ENCODE data around the gene DPYSL4. TPM values are rescaled to one million over a fixed set of nuclear protein-coding genes. Genes with fewer than 3 reads are reported as not detected.

The DPYSL4 gene
- total RNA-seq, 5 donors from 2014 or later (not counting 1 experiment from before 2014, with no cell fraction given): 0.66 to 3.9 (median 3.2) TPM

DNA sequence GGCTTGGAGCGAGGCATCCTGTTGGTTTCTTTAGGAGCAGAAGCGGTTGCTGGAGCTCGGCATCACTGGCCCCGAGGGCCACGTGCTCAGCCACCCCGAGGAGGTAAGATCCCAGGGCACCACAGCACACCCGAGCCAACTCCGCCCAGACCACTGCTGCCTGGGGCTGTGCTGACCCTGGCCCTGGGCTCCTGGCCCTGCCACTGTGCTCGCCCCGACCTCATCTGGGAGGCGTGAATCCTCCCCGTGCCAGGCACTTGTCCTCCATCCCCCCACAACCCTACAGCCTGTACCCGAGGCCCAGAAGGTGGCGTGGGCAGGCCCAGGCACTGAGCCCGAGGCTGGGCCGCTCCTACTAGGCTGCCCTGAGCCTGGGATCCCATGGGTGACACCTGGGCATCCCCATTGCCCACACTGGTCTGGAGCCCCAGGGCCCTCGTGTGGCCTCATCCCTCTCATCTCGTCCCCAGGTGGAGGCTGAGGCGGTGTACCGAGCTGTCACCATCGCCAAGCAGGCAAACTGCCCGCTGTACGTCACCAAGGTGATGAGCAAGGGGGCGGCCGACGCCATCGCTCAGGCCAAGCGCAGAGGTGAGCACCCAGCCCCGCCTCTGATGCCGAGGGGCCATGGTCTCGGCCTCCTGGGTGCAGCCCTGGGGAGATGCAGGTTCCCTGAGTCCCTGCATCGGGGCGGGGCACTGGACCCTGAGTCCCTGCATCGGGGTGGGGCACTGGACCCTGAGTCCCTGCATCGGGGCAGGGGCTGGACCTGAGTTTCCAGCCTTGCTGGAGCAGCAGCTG lies 11.8 kb downstream of the DPYSL4 start:
- Mint-ChIP-seq H3K4me3 (no peak overlapping the region), H3K9me3 (no peaks in the 10 kb centered on the region), H3K36me3 (no peaks in the 10 kb centered on the region), H3K27ac (no peak overlapping the region), H3K27me3 (peaks cover 0 to 5% of the 10 kb centered on the region in 2 donors), H3K4me1 (no peaks in the 10 kb centered on the region)
- Histone ChIP-seq H3K4me3 (ENCODE audit: control insufficient read depth in 1 of 2, extremely low read depth in 1 of 2, low read length in 1 of 2) (no peak overlapping the region), H3K27ac (ENCODE audit: low read length) (no peak overlapping the region), H3K9me3 (no peaks in the 10 kb centered on the region), H3K36me3 (ENCODE audit: control insufficient read depth in 2 of 2, extremely low read depth in 1 of 2, insufficient read depth in 1 of 2, low read length in 1 of 2) (no peaks in the 10 kb centered on the region), H3K4me1 (ENCODE audit: control insufficient read depth in 1 of 2, extremely low read depth in 1 of 2, insufficient read depth in 2 of 2, low read length in 2 of 2) (no peaks in the 10 kb centered on the region), H3K27me3 (replicated peaks in 1 of 2; ENCODE audit: control insufficient read depth in 2 of 2, extremely low read depth in 1 of 2, insufficient read depth in 2 of 2, low read length in 1 of 2) (peaks cover 0 to 44% of the 10 kb centered on the region in 2 experiments)
- ChIA-PET CTCF (no interaction called here), POLR2A (no interaction called here)
- ATAC-seq (replicated peaks in 1 of 4) (no peak), DNase-seq (no peak)
- 84% methylated on average over 34 of the region's 35 CpGs for WGBS (ENCODE audit: insufficient coverage)

DNA sequence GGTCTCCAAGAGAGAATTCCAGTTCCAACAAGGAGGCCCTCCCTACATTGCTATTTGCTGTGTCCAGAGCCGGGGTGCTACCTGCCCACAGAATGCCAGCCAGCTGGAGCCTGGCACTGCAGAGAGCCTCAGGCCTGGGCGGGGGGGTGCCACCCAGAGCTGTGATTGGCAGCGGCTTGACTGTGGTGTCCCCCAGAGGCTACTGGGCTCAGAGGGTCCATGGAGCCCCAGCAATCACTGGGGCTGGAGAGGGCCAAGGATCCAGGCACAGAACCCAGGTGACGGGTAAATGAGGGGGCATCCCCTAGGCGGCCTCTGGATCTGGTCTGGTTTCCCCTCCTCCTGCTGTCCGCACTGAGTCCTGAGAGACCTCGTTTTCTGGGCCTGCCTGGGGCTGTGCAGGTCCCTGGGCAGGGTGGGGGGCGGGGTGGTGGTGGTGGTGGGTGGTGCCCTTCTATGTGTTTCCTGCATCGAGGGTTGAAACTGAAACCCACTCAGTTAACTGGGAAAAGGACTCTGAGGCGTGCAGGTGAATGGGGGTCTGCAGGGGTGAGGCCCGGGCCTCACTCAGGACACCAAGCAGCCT lies 12.6 kb downstream of the DPYSL4 start:
- H3K4me3 ChIP-seq (ENCODE audit: control insufficient read depth in 1 of 2, extremely low read depth in 1 of 2, low read length in 1 of 2): no peak overlapping the region
- Mint-ChIP-seq H3K4me3 (no peak overlapping the region), H3K27me3 (peaks cover 0 to 4% of the 10 kb centered on the region in 2 donors), H3K27ac (no peak overlapping the region), H3K36me3 (no peaks in the 10 kb centered on the region), H3K4me1 (no peaks in the 10 kb centered on the region), H3K9me3 (no peaks in the 10 kb centered on the region)
- WGBS (ENCODE audit: insufficient coverage): 75% methylated on average over 9 of the region's 11 CpGs
- H3K27me3 ChIP-seq (replicated peaks in 1 of 2; ENCODE audit: control insufficient read depth in 2 of 2, extremely low read depth in 1 of 2, insufficient read depth in 2 of 2, low read length in 1 of 2): peaks cover 0 to 36% of the 10 kb centered on the region in 2 experiments
- ChIA-PET CTCF (no interaction called here), POLR2A (no interaction called here)
- DNase-seq (no peak), ATAC-seq (replicated peaks in 1 of 4) (no peak)
- no peaks in the 10 kb centered on the region for H3K9me3 ChIP-seq
- no peaks in the 10 kb centered on the region for H3K36me3 ChIP-seq (ENCODE audit: control insufficient read depth in 2 of 2, extremely low read depth in 1 of 2, insufficient read depth in 1 of 2, low read length in 1 of 2)
- H3K27ac ChIP-seq (ENCODE audit: low read length): no peak overlapping the region
- H3K4me1 ChIP-seq (ENCODE audit: control insufficient read depth in 1 of 2, extremely low read depth in 1 of 2, insufficient read depth in 2 of 2, low read length in 2 of 2): no peaks in the 10 kb centered on the region

DNA sequence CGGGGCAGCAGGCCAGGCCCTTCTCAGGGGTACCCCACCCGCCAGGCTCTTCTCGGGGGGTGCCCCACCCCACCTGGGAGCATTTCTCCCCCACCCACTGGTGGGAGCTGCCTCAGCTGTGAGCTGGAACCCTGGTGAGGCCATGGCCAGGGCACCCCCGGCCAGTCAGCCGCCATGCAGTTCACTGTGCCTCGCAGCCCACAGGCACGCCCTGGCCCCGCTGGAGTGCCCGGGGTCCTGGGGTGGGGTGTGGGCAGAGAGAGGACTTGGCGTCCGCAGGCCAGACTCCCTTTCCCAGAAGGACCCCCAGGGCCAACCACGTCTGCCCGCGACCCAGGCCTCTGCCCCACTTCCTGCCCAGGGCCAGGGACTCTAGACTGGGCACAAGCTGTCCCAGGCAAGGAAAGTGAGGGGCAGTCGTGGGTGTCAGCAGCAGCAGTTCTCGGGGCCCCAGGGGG lies 13.1 kb downstream of the DPYSL4 start:
- Mint-ChIP-seq H3K27ac (no peak overlapping the region), H3K27me3 (no peaks in the 10 kb centered on the region), H3K4me3 (no peak overlapping the region), H3K4me1 (no peaks in the 10 kb centered on the region), H3K9me3 (no peaks in the 10 kb centered on the region), H3K36me3 (no peaks in the 10 kb centered on the region)
- ATAC-seq (replicated peaks in 1 of 4): no peak
- Histone ChIP-seq H3K4me1 (ENCODE audit: control insufficient read depth in 1 of 2, extremely low read depth in 1 of 2, insufficient read depth in 2 of 2, low read length in 2 of 2) (no peaks in the 10 kb centered on the region), H3K9me3 (no peaks in the 10 kb centered on the region), H3K27ac (ENCODE audit: low read length) (no peak overlapping the region), H3K36me3 (ENCODE audit: control insufficient read depth in 2 of 2, extremely low read depth in 1 of 2, insufficient read depth in 1 of 2, low read length in 1 of 2) (no peaks in the 10 kb centered on the region), H3K27me3 (replicated peaks in 1 of 2; ENCODE audit: control insufficient read depth in 2 of 2, extremely low read depth in 1 of 2, insufficient read depth in 2 of 2, low read length in 1 of 2) (peaks cover 0 to 31% of the 10 kb centered on the region in 2 experiments), H3K4me3 (ENCODE audit: control insufficient read depth in 1 of 2, extremely low read depth in 1 of 2, low read length in 1 of 2) (no peak overlapping the region)
- 68% methylated on average over 15 of the region's 16 CpGs for WGBS (ENCODE audit: insufficient coverage)
- ChIA-PET CTCF (no interaction called here), POLR2A (no interaction called here)
- no peak for DNase-seq

DNA sequence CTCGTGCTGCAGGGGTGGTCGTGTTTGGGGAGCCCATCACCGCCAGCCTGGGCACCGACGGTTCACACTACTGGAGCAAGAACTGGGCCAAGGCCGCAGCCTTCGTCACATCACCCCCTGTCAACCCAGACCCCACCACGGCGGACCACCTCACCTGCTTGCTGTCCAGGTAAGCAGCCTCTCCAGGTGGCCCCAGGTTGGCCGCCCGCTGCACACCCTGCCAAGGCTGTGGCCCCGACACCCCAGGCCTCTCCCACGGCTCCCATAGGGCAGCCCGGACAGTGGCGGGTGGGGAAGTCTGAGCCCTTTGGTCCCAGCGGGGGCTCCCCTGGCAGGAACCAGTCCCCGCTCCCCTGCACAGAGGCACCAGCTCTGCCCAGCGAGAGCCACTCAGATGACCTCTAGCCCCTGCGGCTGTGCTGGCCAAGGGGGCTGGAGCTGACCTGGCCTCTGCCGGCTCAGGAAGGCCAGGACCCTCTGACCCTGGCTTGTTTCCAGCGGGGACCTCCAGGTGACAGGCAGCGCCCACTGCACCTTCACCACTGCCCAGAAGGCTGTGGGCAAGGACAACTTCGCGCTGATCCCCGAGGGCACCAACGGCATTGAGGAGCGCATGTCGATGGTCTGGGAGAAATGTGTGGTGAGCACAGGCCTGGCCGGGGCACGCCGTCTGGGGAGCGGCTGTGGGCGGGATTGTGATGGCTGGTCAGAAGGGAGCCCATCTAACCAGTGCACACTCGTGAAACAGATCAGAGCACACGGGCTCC lies 13.8 kb downstream of the DPYSL4 start:
- POLR2A ChIA-PET: no interaction called here
- 84% methylated on average over 35 of the region's 35 CpGs for WGBS (ENCODE audit: insufficient coverage)
- no peak overlapping the region for H3K4me3 Mint-ChIP-seq
- ATAC-seq (replicated peaks in 1 of 4) (no peak), DNase-seq (no peak)
- H3K4me1 ChIP-seq (ENCODE audit: control insufficient read depth in 1 of 2, extremely low read depth in 1 of 2, insufficient read depth in 2 of 2, low read length in 2 of 2): no peaks in the 10 kb centered on the region
- no peaks in the 10 kb centered on the region for H3K27me3 Mint-ChIP-seq
- CTCF ChIA-PET: no interaction called here
- no peaks in the 10 kb centered on the region for H3K9me3 Mint-ChIP-seq
- H3K27ac Mint-ChIP-seq: no peak overlapping the region
- H3K27me3 ChIP-seq (replicated peaks in 1 of 2; ENCODE audit: control insufficient read depth in 2 of 2, extremely low read depth in 1 of 2, insufficient read depth in 2 of 2, low read length in 1 of 2): peaks cover 0 to 26% of the 10 kb centered on the region in 2 experiments
- no peaks in the 10 kb centered on the region for H3K36me3 ChIP-seq (ENCODE audit: control insufficient read depth in 2 of 2, extremely low read depth in 1 of 2, insufficient read depth in 1 of 2, low read length in 1 of 2)
- no peaks in the 10 kb centered on the region for H3K4me1 Mint-ChIP-seq
- no peak overlapping the region for H3K4me3 ChIP-seq (ENCODE audit: control insufficient read depth in 1 of 2, extremely low read depth in 1 of 2, low read length in 1 of 2)
- no peaks in the 10 kb centered on the region for H3K9me3 ChIP-seq
- H3K36me3 Mint-ChIP-seq: no peaks in the 10 kb centered on the region
- H3K27ac ChIP-seq (ENCODE audit: low read length): no peak overlapping the region

DNA sequence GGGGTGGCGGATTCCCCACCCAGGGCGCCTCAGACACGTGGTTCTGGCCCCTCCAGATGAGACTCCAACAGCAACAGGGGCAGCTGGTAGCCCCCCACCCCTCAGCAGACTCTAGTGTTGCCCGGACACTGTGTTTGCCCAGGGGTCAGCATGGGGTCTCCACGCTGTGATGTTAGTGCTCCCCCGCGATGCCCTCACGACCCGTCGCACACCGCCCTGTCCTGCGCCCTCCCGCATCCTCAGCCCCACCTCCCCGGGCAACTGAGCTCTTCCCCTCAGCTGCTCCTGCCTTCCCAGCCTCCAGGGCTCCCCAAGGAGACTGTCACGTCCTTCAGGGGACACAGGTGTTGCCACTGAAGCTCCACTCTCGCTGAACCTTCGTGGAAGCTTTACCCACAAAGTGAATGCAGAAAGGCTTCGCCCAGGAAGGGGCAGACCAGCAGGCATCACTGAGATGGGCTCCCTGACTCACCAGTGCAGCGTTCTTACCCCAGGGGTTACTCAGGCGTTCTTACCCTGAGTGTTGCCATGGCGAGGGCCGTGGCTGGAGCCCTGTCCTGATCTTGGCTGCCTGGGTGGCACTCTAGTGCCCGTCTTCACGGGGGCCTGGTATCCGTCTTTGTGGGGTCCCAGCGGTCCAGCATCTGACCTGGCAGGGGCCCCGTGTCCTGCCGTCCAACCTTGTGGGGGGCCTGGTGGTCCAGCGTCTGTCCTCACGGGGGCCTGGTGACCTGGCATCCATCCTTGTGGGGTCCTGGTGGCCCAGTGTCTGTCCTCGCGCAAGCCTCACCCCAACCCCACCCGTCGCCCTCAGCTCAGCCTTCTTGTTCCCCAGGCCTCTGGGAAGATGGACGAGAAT lies 14.6 kb downstream of the DPYSL4 start:
- no peak for ATAC-seq (replicated peaks in 1 of 4)
- no peaks in the 10 kb centered on the region for H3K36me3 Mint-ChIP-seq
- no peaks in the 10 kb centered on the region for H3K27me3 Mint-ChIP-seq
- no peak overlapping the region for H3K27ac Mint-ChIP-seq
- no peaks in the 10 kb centered on the region for H3K36me3 ChIP-seq (ENCODE audit: control insufficient read depth in 2 of 2, extremely low read depth in 1 of 2, insufficient read depth in 1 of 2, low read length in 1 of 2)
- H3K9me3 ChIP-seq: no peaks in the 10 kb centered on the region
- DNase-seq: no peak
- no peaks in the 10 kb centered on the region for H3K4me1 Mint-ChIP-seq
- CTCF ChIA-PET: no interaction called here
- no peak overlapping the region for H3K4me3 ChIP-seq (ENCODE audit: control insufficient read depth in 1 of 2, extremely low read depth in 1 of 2, low read length in 1 of 2)
- H3K4me3 Mint-ChIP-seq: no peak overlapping the region
- no peak overlapping the region for H3K27ac ChIP-seq (ENCODE audit: low read length)
- no peaks in the 10 kb centered on the region for H3K4me1 ChIP-seq (ENCODE audit: control insufficient read depth in 1 of 2, extremely low read depth in 1 of 2, insufficient read depth in 2 of 2, low read length in 2 of 2)
- 89% methylated on average over 35 of the region's 35 CpGs for WGBS (ENCODE audit: insufficient coverage)
- peaks cover 0 to 18% of the 10 kb centered on the region in 2 experiments for H3K27me3 ChIP-seq (replicated peaks in 1 of 2; ENCODE audit: control insufficient read depth in 2 of 2, extremely low read depth in 1 of 2, insufficient read depth in 2 of 2, low read length in 1 of 2)
- POLR2A ChIA-PET: no interaction called here
- no peaks in the 10 kb centered on the region for H3K9me3 Mint-ChIP-seq
